Hematopoietic multipotent progenitor cell treated with erythropoietin and hydrocortisone succinate and interleukin-3 and kit ligand, for 17 days (in vitro differentiated cells): ENCODE data around the gene ZCCHC10.
"Not testable (repeated sequence)": the region's sequence is repeated elsewhere in the genome, so short reads cannot be mapped to it uniquely, and the experiment has no call there.

Experiments used
- DNase-seq: peaks from one replicate; pipeline ENCODE4 v3.0.0-alpha.2; 2015; ENCODE audit warnings: low spot score

ZCCHC10 gene

GRCh38 chr5:133025804-133026663 is at the start of gene ZCCHC10:
TSS of gene ZCCHC10 (minus strand) at chr5:133026549. CDS start at chr5:133026537, 12 bp downstream.
- peak; percentile 90 for DNase-seq

GRCh38 chr5:133075572-133076536 is 49.5 kb upstream of the ZCCHC10 start:
- DNase-seq = no peak

DNA sequence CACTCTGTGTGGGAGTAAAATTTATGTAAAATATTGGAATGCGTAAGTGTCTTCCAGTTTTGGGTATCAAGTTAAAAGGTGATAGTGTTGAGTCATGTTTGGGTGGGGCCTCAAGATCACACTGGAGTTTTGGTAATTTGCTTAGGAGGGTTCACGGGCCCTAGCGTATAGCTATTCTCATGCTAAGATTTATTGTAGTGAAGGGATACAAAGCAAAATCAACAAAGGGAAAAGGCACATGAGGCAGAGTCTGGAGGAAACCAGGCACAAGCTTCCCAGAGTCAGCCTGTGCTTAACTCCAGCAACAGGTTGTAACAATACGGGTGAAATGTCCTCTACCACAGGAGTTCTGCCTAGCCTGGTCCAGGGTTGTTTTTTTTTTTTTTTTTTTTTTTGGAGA is 45.7 kb upstream of the ZCCHC10 start:
- DNase-seq = no peak

GRCh38 chr5:133066045-133066444 is 39.7 kb upstream of the ZCCHC10 start:
- DNase-seq = no peak

- no peak for DNase-seq
Measured at GRCh38 chr5:133065471-133065870, 39.1 kb upstream of the ZCCHC10 start.

DNA sequence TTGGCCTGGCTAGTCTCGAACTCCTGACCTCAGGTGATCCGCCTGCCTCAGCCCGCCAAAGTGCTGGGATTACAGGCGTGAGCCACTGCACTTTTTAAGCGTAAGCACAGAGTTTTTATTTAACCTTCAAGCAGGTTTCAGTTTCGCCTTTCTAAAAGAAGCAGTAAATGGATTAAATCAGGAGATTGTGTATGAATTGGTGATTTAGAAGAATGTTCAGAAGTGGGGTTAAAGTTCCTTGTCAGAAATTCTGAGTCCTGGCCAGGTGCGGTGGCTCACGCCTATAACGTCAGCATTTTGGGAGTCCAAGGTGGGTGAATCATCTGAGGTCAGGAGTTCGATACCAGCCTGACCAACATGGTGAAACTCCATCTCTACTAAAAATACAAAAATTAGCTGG is 37.6 kb upstream of the ZCCHC10 start:
- no peak for DNase-seq

DNA sequence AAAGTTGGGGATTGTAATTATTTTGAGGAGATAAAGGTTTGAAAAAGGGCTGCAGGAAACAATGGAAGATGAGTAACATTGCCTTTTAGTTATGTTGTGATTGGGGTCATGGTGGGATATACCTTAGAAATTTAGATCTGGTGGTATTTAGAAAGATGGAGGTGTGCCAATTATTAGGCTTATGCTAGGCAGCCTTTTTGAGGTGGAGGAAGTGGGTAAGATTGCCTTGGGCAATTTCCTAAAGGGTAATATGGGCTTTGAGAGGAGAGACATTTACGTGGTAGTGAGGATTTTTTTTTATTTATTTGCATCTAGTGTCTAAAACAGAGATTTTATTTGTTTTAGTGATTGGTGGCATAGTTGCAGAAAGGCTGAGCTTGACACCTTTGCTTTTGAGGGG is 35.9 kb upstream of the ZCCHC10 start:
- DNase-seq = no peak

- DNase-seq = no peak
Measured at GRCh38 chr5:133059621-133060020, 33.3 kb upstream of the ZCCHC10 start.

- no peak for DNase-seq
Measured at GRCh38 chr5:133056891-133057290, 30.5 kb upstream of the ZCCHC10 start.

GRCh38 chr5:133054697-133055471 is 28.5 kb upstream of the ZCCHC10 start:
- DNase-seq = no peak

GRCh38 chr5:133053448-133053847 is 27.1 kb upstream of the ZCCHC10 start:
- no peak for DNase-seq

GRCh38 chr5:133052317-133053175 is 26.2 kb upstream of the ZCCHC10 start:
- DNase-seq = peak; percentile 73

GRCh38 chr5:133051542-133052316 is 25.4 kb upstream of the ZCCHC10 start, which contains the start of gene HSPA4:
TSS of gene HSPA4 (plus strand) at chr5:133052013. CDS start at chr5:133052251, 238 bp downstream.
- DNase-seq = peak; percentile 99

- no peak for DNase-seq
Measured at GRCh38 chr5:133051061-133051541, 24.8 kb upstream of the ZCCHC10 start.

- no peak for DNase-seq
Measured at GRCh38 chr5:133050521-133050920, 24.2 kb upstream of the ZCCHC10 start.

GRCh38 chr5:133049726-133050048 is 23.3 kb upstream of the ZCCHC10 start:
- no peak for DNase-seq

GRCh38 chr5:133048993-133049725 is 22.8 kb upstream of the ZCCHC10 start:
- DNase-seq = no peak

GRCh38 chr5:133047404-133047803 is 21.1 kb upstream of the ZCCHC10 start:
- DNase-seq = no peak

DNA sequence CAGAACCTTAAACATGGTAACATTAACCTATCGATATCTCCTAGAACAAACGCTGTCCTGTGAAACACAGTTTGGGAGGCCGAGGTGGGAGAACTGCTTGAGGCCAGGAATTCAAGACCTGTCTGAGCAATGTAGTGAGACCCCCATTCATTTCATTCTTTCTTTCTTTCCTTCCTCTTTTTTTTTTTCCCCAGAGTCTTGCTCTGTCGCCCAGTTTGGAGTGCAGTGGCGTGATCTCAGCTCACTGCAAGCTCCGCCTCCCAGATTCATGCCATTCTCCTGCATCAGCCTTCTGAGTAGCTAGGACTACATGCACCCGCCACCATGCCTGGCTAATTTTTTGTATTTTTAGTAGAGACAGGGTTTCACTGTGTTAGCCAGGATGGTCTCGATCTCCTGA is 20.2 kb upstream of the ZCCHC10 start:
- not testable (repeated sequence) for DNase-seq
